Mesodermal cell (in vitro differentiated cells): ENCODE data around the gene CYP2U1.
"Not testable (repeated sequence)": the region's sequence is repeated elsewhere in the genome, so short reads cannot be mapped to it uniquely, and the experiment has no call there.

Experiments used
- H3K27ac ChIP-seq: 2 replicates; pipeline ENCODE4 v1.7.0; 2013; ENCODE audit warnings: mild to moderate bottlenecking, low read depth, low read length, moderate library complexity; ENCODE audit not compliant: severe bottlenecking
- H3K36me3 ChIP-seq: 2 replicates; pipeline ENCODE4 v1.7.1; 2013; ENCODE audit warnings: mild to moderate bottlenecking, low read length, moderate library complexity; ENCODE audit not compliant: control insufficient read depth, insufficient read depth
- H3K4me1 ChIP-seq: one replicate; pipeline ENCODE4 v1.7.1; 2013; ENCODE audit warnings: mild to moderate bottlenecking, low read length; ENCODE audit not compliant: insufficient read depth, control insufficient read depth, poor library complexity, severe bottlenecking
- H3K4me3 ChIP-seq: 2 replicates; pipeline ENCODE4 v1.7.0; 2013; ENCODE audit warnings: low read length, control low read depth, mild to moderate bottlenecking; ENCODE audit not compliant: insufficient read depth, poor library complexity, severe bottlenecking; ENCODE audit errors: extremely low read depth
- H3K9me3 ChIP-seq: 2 replicates; pipeline ENCODE4 v1.7.1; 2013; ENCODE audit warnings: mild to moderate bottlenecking, low read length, moderate library complexity; ENCODE audit not compliant: control insufficient read depth
- WGBS, 2 experiments: methylation state at CpG; one replicate each; pipeline ENCODE4 v1.1.5; 2013; ENCODE audit warnings: missing lambda C conversion rate in 2 of 2; ENCODE audit not compliant: insufficient coverage in 2 of 2; 5-methylcytosine and 5-hydroxymethylcytosine counted together

CYP2U1 gene

GRCh38 chr4:107922486-107923473, 8.6 kb upstream of the CYP2U1 start:
- peaks cover 3% of the 10 kb centered on the region for H3K9me3 ChIP-seq
- no peaks in the 10 kb centered on the region for H3K4me1 ChIP-seq
- no peaks in the 10 kb centered on the region for H3K36me3 ChIP-seq
- WGBS, 2 experiments = 83 to 91% methylated on average over 1 to 2 of the region's 4 CpGs
- no peak overlapping the region for H3K27ac ChIP-seq
- no peak overlapping the region for H3K4me3 ChIP-seq

DNA sequence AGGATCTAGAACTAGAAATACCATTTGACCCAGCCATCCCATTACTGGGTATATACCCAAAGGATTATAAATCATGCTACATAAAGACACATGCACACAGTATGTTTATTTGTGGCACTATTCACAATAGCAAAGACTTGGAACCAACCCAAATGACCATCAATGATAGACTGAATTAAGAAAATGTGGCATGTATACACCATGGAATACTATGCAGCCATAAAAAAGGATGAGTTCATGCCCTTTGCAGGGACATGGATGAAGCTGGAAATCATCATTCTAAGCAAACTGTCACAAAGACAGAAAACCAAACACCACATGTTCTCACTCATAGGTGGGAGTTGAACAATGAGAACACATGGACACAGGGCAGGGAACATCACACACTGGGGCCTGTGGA, 5.6 kb upstream of the CYP2U1 start:
- not testable (repeated sequence) for H3K9me3 ChIP-seq, H3K36me3 ChIP-seq, H3K4me1 ChIP-seq

GRCh38 chr4:107926875-107927274, 4.5 kb upstream of the CYP2U1 start:
- H3K27ac ChIP-seq, H3K9me3 ChIP-seq, H3K4me3 ChIP-seq, H3K36me3 ChIP-seq, H3K4me1 ChIP-seq: not testable (repeated sequence)
- WGBS, 2 experiments = 90% methylated on average over 2 of the region's 4 CpGs; no CpG with 5 or more reads in 1 of the 2 experiments

More for the DNA sequence above, 5.6 kb upstream of the CYP2U1 start:
- H3K27ac ChIP-seq, H3K4me3 ChIP-seq: not testable (repeated sequence)

GRCh38 chr4:107931775-107932321, 499 bp downstream of the CYP2U1 start:
- H3K4me3 ChIP-seq = peak overlapping the region; percentile 52
- no peaks in the 10 kb centered on the region for H3K9me3 ChIP-seq
- no peaks in the 10 kb centered on the region for H3K4me1 ChIP-seq
- 3 to 7% methylated on average over 25 to 41 of the region's 45 CpGs for WGBS, 2 experiments
- peak overlapping the region; percentile 26 for H3K27ac ChIP-seq
- no peaks in the 10 kb centered on the region for H3K36me3 ChIP-seq

DNA sequence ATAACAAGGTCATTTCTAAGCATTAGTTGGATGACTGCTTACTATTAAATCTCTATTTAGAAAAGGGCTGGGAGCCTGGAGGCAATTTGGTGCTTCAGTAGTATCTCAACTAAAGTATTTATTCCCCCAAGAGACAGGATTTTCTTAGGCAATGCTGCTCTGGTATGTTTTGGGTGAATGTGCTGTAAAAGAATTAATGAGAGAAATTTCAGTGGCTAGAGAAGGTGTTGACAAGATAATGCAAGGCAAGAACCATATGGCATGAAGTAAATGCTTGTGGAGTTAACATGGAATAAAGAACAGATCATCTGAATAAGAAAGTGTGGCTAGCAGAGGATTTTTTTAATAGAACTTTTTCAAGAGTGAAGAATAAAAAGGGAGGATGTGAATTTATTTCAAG, 3.9 kb downstream of the CYP2U1 start:
- H3K4me3 ChIP-seq = no peak overlapping the region
- H3K4me1 ChIP-seq = no peaks in the 10 kb centered on the region
- no peak overlapping the region for H3K27ac ChIP-seq
- no peaks in the 10 kb centered on the region for H3K36me3 ChIP-seq
- H3K9me3 ChIP-seq = no peaks in the 10 kb centered on the region

- Histone ChIP-seq H3K36me3 (no peaks in the 10 kb centered on the region), H3K4me3 (no peak overlapping the region), H3K4me1 (no peaks in the 10 kb centered on the region), H3K27ac (no peak overlapping the region), H3K9me3 (no peaks in the 10 kb centered on the region)
- WGBS, 2 experiments = 94 to 96% methylated on average over 2 of the region's 2 CpGs
Observed at GRCh38 chr4:107937040-107937439, 5.7 kb downstream of the CYP2U1 start.

- no peak overlapping the region for H3K27ac ChIP-seq
- no peaks in the 10 kb centered on the region for H3K4me1 ChIP-seq
- no peak overlapping the region for H3K4me3 ChIP-seq
- H3K36me3 ChIP-seq = no peaks in the 10 kb centered on the region
- H3K9me3 ChIP-seq = no peaks in the 10 kb centered on the region
- WGBS, 2 experiments = 80% methylated on average over 1 of the region's 1 CpG; no CpG with 5 or more reads in 1 of the 2 experiments
Observed at GRCh38 chr4:107939307-107939706, 8.0 kb downstream of the CYP2U1 start.

GRCh38 chr4:107945809-107946208, 14.5 kb downstream of the CYP2U1 start:
- Histone ChIP-seq H3K4me1 (no peaks in the 10 kb centered on the region), H3K4me3 (no peak overlapping the region), H3K27ac (no peak overlapping the region), H3K36me3 (no peaks in the 10 kb centered on the region), H3K9me3 (no peaks in the 10 kb centered on the region)
- 97 to 100% methylated on average over 2 of the region's 3 CpGs for WGBS, 2 experiments

DNA sequence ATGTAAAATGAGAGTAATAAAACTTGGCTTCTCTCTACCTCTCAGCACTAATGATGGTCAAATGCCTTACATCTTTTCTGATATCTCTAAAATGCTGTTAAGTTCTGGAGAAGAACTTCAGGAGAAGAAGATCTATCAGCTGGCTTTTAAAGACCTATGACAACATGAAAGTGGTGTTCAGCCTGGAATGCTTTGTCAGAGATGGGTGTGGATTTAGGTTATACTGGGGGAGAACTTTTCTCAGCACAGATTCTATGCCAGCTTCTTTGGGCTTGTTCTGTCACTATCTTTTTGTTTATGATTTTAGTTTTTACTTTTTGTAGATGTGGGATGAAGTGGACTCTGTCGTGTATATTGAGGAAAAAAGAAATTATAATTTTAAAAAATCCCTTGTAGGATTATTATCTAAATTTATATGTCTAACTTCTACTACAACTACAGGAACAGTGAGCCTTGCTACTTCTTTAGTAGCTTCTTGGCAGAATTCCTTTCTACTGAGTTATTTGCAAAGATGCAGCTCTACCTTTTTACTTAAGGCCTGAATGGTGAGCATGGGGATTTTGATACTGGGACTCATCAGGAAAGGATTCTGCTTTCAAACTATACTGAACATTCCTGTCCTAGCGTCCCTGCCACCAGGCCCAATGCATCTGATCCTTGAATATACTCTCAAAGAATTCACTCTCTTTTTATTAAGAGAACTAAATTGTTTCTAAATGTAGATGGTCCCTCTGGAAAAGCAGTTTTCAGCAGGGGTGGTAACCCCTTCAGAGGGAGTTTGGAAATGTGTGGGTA, 19.6 kb downstream of the CYP2U1 start:
- H3K4me3 ChIP-seq = no peak overlapping the region
- peaks cover 7% of the 10 kb centered on the region for H3K9me3 ChIP-seq
- H3K36me3 ChIP-seq = no peaks in the 10 kb centered on the region
- H3K4me1 ChIP-seq = peaks cover 5% of the 10 kb centered on the region
- whole genome bisulfite sequencing, 2 experiments = no CpG with 5 or more reads among the region's 2 CpGs
- H3K27ac ChIP-seq = no peak overlapping the region

DNA sequence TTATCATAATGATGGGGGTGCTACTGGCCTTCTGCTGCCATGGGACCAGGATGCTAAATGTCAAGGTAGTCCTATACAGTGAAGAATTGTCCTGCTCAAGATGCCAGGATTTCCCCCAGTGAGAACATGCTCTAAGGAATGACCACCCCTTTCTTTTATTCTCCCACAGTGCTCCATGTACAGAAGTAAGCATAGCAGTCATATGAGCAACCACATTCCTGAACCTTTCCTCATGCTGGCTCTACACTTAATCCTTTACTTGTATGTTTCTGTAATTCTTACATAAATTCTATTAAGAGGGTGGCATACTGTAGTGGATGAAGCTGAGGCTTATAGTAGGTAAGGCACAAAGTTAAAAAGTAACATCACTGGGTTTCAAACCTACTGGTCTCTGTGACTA, 20.2 kb downstream of the CYP2U1 start:
- no peak overlapping the region for H3K4me3 ChIP-seq
- H3K4me1 ChIP-seq = peaks cover 5% of the 10 kb centered on the region
- H3K36me3 ChIP-seq = no peaks in the 10 kb centered on the region
- H3K27ac ChIP-seq = no peak overlapping the region
- peaks cover 7% of the 10 kb centered on the region for H3K9me3 ChIP-seq
